SK-N-SH (cell line): ENCODE data around the gene CALCOCO1.

Experiments used
- CTCF ChIP-seq: fragments of 200-600 bp; sonication (generic); IDR thresholded peaks from 2 replicates; pipeline ENCODE4 v1.6.1; 2017; ENCODE audit warnings: antibody characterized with exemption, mild to moderate bottlenecking, moderate library complexity
- EP300 ChIP-seq, 2 experiments: IDR thresholded peaks; 2 replicates each; pipeline versions ENCODE4 v1.4.0 to v1.6.1; 2012; ENCODE audit warnings: borderline replicate concordance in 1 of 2, low read depth in 1 of 2, low read length in 1 of 2
- FOXM1 ChIP-seq: IDR thresholded peaks from 2 replicates; pipeline ENCODE4 v1.4.0; 2012; ENCODE audit warnings: low read depth, mild to moderate bottlenecking
- MAX ChIP-seq: IDR thresholded peaks from 2 replicates; pipeline ENCODE4 v1.4.0; 2012; ENCODE audit warnings: low read depth

GRCh38 chr12:53670971-53671370, 56.3 kb downstream of the CALCOCO1 start:
- TF ChIP-seq EP300 (IDR thresholded peaks at IDR 0.05; ENCODE audit: borderline replicate concordance in 1 of 2, low read depth in 1 of 2, low read length in 1 of 2) (no peak), CTCF (no peak), MAX (no peak), FOXM1 (no peak)
